Measurements from ENCODE around the gene MAP3K2.

MAP3K2 gene

DNA sequence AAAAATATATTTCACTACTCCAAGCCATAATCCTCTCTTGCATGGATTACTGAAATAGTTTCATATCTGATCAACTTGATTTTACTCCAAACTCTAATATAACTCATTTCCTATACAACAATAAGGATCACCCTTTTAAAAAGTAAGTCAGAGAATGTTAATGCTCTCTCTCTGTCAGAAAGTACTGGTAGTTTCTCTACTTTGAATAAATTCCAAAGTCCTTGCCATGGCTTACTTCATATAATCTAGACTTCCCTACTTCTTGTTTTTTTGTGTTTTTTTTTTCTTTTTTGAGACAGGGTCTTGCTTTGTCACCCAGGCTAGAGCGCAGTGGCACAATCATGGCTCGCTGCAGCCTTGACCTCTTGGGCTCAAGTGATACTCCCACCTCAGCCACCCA lies 36.2 kb downstream of the MAP3K2 start:
- H3K36me3 ChIP-seq (ENCODE audit: control insufficient read depth in 2 of 2, insufficient read depth in 2 of 2, low read length in 2 of 2), result no peaks in the 10 kb centered on the region
- no peaks in the 10 kb centered on the region for H3K4me1 ChIP-seq (ENCODE audit: control insufficient read depth in 2 of 2, insufficient read depth in 2 of 2, low read length in 2 of 2)
- H3K9ac ChIP-seq (ENCODE audit: low read depth in 1 of 2, low read length in 2 of 2), result no peak overlapping the region
- H3K27me3 ChIP-seq (ENCODE audit: control insufficient read depth in 2 of 2, insufficient read depth in 2 of 2, low read length in 2 of 2), result no peaks in the 10 kb centered on the region
- no peak overlapping the region for H3K4me3 ChIP-seq (ENCODE audit: low read length in 2 of 2)
- H3K27ac ChIP-seq (ENCODE audit: low read depth in 2 of 2, low read length in 2 of 2), result no peak overlapping the region
- no peaks in the 10 kb centered on the region for H3K9me3 ChIP-seq (ENCODE audit: control insufficient read depth in 2 of 2, low read length in 2 of 2)

DNA sequence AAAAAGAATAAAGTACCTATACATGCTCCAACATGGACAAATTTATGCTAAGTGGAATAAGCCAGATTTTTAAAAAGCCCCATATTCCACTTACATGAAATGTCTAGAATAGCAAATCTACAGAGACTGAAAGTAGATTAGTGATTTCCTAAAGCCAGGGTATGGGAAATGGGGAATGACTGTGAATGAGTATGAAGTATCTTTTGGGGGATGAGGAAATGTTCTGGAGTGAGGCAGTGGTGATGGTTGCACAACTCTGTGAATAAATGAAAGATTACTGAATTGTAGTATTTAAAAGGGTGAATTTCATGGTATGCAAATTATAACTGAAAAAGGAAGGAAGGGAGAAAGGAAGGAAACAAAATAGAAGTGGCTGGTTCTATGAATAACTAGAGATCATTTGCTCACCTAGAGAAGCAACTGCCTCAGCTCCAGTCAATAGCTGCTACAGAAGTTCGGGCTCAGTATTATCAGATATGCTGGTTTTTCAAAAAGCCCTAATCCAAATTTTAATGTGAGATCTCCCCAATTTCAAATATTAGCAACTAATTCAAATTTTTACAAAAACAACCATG lies 39.3 kb downstream of the MAP3K2 start:
- H3K36me3 ChIP-seq (ENCODE audit: control insufficient read depth in 2 of 2, insufficient read depth in 2 of 2, low read length in 2 of 2), result no peaks in the 10 kb centered on the region
- no peak overlapping the region for H3K9ac ChIP-seq (ENCODE audit: low read depth in 1 of 2, low read length in 2 of 2)

GRCh38 chr2:127347734-127348392 lies 39.9 kb downstream of the MAP3K2 start:
- Histone ChIP-seq H3K27me3 (ENCODE audit: control insufficient read depth in 2 of 2, insufficient read depth in 2 of 2, low read length in 2 of 2) (no peaks in the 10 kb centered on the region), H3K4me3 (ENCODE audit: low read length in 2 of 2) (no peak overlapping the region), H3K9ac (ENCODE audit: low read depth in 1 of 2, low read length in 2 of 2) (no peak overlapping the region), H3K27ac (ENCODE audit: low read depth in 2 of 2, low read length in 2 of 2) (no peak overlapping the region), H3K9me3 (ENCODE audit: control insufficient read depth in 2 of 2, low read length in 2 of 2) (no peaks in the 10 kb centered on the region), H3K36me3 (ENCODE audit: control insufficient read depth in 2 of 2, insufficient read depth in 2 of 2, low read length in 2 of 2) (no peaks in the 10 kb centered on the region), H3K4me1 (ENCODE audit: control insufficient read depth in 2 of 2, insufficient read depth in 2 of 2, low read length in 2 of 2) (no peaks in the 10 kb centered on the region)

More for the DNA sequence above, 39.3 kb downstream of the MAP3K2 start:
- Histone ChIP-seq H3K27me3 (ENCODE audit: control insufficient read depth in 2 of 2, insufficient read depth in 2 of 2, low read length in 2 of 2) (no peaks in the 10 kb centered on the region), H3K4me1 (ENCODE audit: control insufficient read depth in 2 of 2, insufficient read depth in 2 of 2, low read length in 2 of 2) (no peaks in the 10 kb centered on the region), H3K4me3 (ENCODE audit: low read length in 2 of 2) (no peak overlapping the region), H3K9me3 (ENCODE audit: control insufficient read depth in 2 of 2, low read length in 2 of 2) (no peaks in the 10 kb centered on the region), H3K27ac (ENCODE audit: low read depth in 2 of 2, low read length in 2 of 2) (no peak overlapping the region)

DNA sequence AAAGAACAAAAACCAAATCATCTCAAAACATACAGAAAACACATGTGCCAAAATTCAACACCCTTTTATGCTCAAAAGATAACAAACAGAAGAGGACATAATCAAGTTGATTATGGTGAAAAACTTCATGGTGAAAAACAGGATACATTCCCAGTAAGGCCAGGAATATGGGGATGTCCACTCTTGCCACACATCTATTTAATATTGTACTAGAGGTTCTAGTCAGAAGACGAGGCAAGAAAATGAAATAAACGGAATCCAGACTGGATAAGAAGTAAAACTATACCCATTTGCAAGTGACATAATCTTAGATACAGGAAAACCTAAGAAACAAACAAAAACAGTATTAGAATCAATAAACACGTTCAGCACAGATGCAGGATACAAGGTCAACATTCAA lies 40.8 kb downstream of the MAP3K2 start:
- H3K4me1 ChIP-seq (ENCODE audit: control insufficient read depth in 2 of 2, insufficient read depth in 2 of 2, low read length in 2 of 2), result no peaks in the 10 kb centered on the region
- no peak overlapping the region for H3K9ac ChIP-seq (ENCODE audit: low read depth in 1 of 2, low read length in 2 of 2)
- no peak overlapping the region for H3K4me3 ChIP-seq (ENCODE audit: low read length in 2 of 2)
- H3K9me3 ChIP-seq (ENCODE audit: control insufficient read depth in 2 of 2, low read length in 2 of 2), result no peaks in the 10 kb centered on the region
- H3K27ac ChIP-seq (ENCODE audit: low read depth in 2 of 2, low read length in 2 of 2), result no peak overlapping the region
- H3K27me3 ChIP-seq (ENCODE audit: control insufficient read depth in 2 of 2, insufficient read depth in 2 of 2, low read length in 2 of 2), result no peaks in the 10 kb centered on the region
- peaks cover 0 to 5% of the 10 kb centered on the region in 2 donors for H3K36me3 ChIP-seq (ENCODE audit: control insufficient read depth in 2 of 2, insufficient read depth in 2 of 2, low read length in 2 of 2)

- H3K4me3 ChIP-seq (ENCODE audit: low read length in 2 of 2), result no peak overlapping the region
- H3K27me3 ChIP-seq (ENCODE audit: control insufficient read depth in 2 of 2, insufficient read depth in 2 of 2, low read length in 2 of 2), result no peaks in the 10 kb centered on the region
- H3K27ac ChIP-seq (ENCODE audit: low read depth in 2 of 2, low read length in 2 of 2), result no peak overlapping the region
- no peak overlapping the region for H3K9ac ChIP-seq (ENCODE audit: low read depth in 1 of 2, low read length in 2 of 2)
- no peaks in the 10 kb centered on the region for H3K9me3 ChIP-seq (ENCODE audit: control insufficient read depth in 2 of 2, low read length in 2 of 2)
- peaks cover 4 to 12% of the 10 kb centered on the region in 2 donors for H3K36me3 ChIP-seq (ENCODE audit: control insufficient read depth in 2 of 2, insufficient read depth in 2 of 2, low read length in 2 of 2)
- H3K4me1 ChIP-seq (ENCODE audit: control insufficient read depth in 2 of 2, insufficient read depth in 2 of 2, low read length in 2 of 2), result no peaks in the 10 kb centered on the region
These were observed 44.5 kb downstream of the MAP3K2 start for GRCh38 chr2:127343277-127343676.

DNA sequence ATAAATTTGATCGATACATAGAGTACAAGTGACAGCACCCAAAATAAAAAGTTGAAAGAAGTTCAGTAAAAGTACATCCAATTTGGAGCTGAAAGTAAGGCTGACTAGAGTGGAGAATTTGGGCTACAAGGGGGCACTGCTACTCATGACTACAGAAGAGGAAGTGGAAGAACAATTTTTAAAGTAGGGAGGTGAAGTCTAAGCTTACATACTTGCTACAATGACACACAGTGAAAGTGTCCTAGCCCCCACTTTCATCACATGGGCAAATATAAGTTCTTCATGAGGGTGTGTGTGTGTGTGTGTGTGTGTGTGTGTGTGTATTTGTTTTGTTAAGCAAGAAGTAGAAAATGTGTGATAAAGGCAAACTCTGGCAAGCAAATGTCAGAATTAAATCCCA lies 45.7 kb downstream of the MAP3K2 start:
- H3K36me3 ChIP-seq (ENCODE audit: control insufficient read depth in 2 of 2, insufficient read depth in 2 of 2, low read length in 2 of 2), result peaks cover 9 to 12% of the 10 kb centered on the region in 2 donors
- no peak overlapping the region for H3K9ac ChIP-seq (ENCODE audit: low read depth in 1 of 2, low read length in 2 of 2)
- no peak overlapping the region for H3K27ac ChIP-seq (ENCODE audit: low read depth in 2 of 2, low read length in 2 of 2)
- no peaks in the 10 kb centered on the region for H3K9me3 ChIP-seq (ENCODE audit: control insufficient read depth in 2 of 2, low read length in 2 of 2)
- no peaks in the 10 kb centered on the region for H3K4me1 ChIP-seq (ENCODE audit: control insufficient read depth in 2 of 2, insufficient read depth in 2 of 2, low read length in 2 of 2)
- no peaks in the 10 kb centered on the region for H3K27me3 ChIP-seq (ENCODE audit: control insufficient read depth in 2 of 2, insufficient read depth in 2 of 2, low read length in 2 of 2)
- no peak overlapping the region for H3K4me3 ChIP-seq (ENCODE audit: low read length in 2 of 2)

DNA sequence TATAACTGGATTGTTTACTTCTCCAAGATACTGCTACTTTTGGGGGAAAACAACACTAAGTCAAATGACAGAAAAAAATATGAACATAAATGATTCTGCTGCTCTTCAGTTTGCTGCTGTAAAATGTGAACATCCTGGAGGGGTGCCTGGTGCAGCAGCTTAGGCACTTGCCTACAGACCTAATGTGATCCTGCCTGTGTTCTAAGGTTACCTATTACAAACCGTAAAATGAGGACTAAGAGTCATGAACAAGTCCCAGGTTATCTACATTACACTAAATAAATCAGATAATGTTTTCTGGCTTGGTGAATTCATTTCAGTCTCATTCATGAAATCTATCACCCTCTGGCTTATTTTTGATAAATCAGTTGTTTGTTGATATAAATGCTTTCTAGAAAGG lies 55.4 kb downstream of the MAP3K2 start:
- Histone ChIP-seq H3K27ac (ENCODE audit: low read depth in 2 of 2, low read length in 2 of 2) (no peak overlapping the region), H3K4me3 (ENCODE audit: low read length in 2 of 2) (no peak overlapping the region), H3K36me3 (ENCODE audit: control insufficient read depth in 2 of 2, insufficient read depth in 2 of 2, low read length in 2 of 2) (peaks cover 18% of the 10 kb centered on the region in 2 donors), H3K9me3 (ENCODE audit: control insufficient read depth in 2 of 2, low read length in 2 of 2) (no peaks in the 10 kb centered on the region), H3K9ac (ENCODE audit: low read depth in 1 of 2, low read length in 2 of 2) (no peak overlapping the region), H3K27me3 (ENCODE audit: control insufficient read depth in 2 of 2, insufficient read depth in 2 of 2, low read length in 2 of 2) (no peaks in the 10 kb centered on the region), H3K4me1 (ENCODE audit: control insufficient read depth in 2 of 2, insufficient read depth in 2 of 2, low read length in 2 of 2) (no peaks in the 10 kb centered on the region)

- Histone ChIP-seq H3K9me3 (ENCODE audit: control insufficient read depth in 2 of 2, low read length in 2 of 2) (no peaks in the 10 kb centered on the region), H3K36me3 (ENCODE audit: control insufficient read depth in 2 of 2, insufficient read depth in 2 of 2, low read length in 2 of 2) (peaks cover 18 to 22% of the 10 kb centered on the region in 2 donors), H3K9ac (ENCODE audit: low read depth in 1 of 2, low read length in 2 of 2) (no peak overlapping the region), H3K4me1 (ENCODE audit: control insufficient read depth in 2 of 2, insufficient read depth in 2 of 2, low read length in 2 of 2) (no peaks in the 10 kb centered on the region), H3K4me3 (ENCODE audit: low read length in 2 of 2) (no peak overlapping the region), H3K27me3 (ENCODE audit: control insufficient read depth in 2 of 2, insufficient read depth in 2 of 2, low read length in 2 of 2) (no peaks in the 10 kb centered on the region), H3K27ac (ENCODE audit: low read depth in 2 of 2, low read length in 2 of 2) (no peak overlapping the region)
These were observed 57.0 kb downstream of the MAP3K2 start for GRCh38 chr2:127330753-127331152.

- no peaks in the 10 kb centered on the region for H3K4me1 ChIP-seq (ENCODE audit: control insufficient read depth in 2 of 2, insufficient read depth in 2 of 2, low read length in 2 of 2)
- no peak overlapping the region for H3K9ac ChIP-seq (ENCODE audit: low read depth in 1 of 2, low read length in 2 of 2)
- H3K9me3 ChIP-seq (ENCODE audit: control insufficient read depth in 2 of 2, low read length in 2 of 2), result no peaks in the 10 kb centered on the region
- H3K4me3 ChIP-seq (ENCODE audit: low read length in 2 of 2), result no peak overlapping the region
- H3K27me3 ChIP-seq (ENCODE audit: control insufficient read depth in 2 of 2, insufficient read depth in 2 of 2, low read length in 2 of 2), result no peaks in the 10 kb centered on the region
- no peak overlapping the region for H3K27ac ChIP-seq (ENCODE audit: low read depth in 2 of 2, low read length in 2 of 2)
- H3K36me3 ChIP-seq (ENCODE audit: control insufficient read depth in 2 of 2, insufficient read depth in 2 of 2, low read length in 2 of 2), result peaks cover 25 to 34% of the 10 kb centered on the region in 2 donors
These were observed 61.4 kb downstream of the MAP3K2 start for GRCh38 chr2:127326289-127326945.

- no peaks in the 10 kb centered on the region for H3K9me3 ChIP-seq (ENCODE audit: control insufficient read depth in 2 of 2, low read length in 2 of 2)
- H3K4me3 ChIP-seq (ENCODE audit: low read length in 2 of 2), result no peak overlapping the region
- no peaks in the 10 kb centered on the region for H3K4me1 ChIP-seq (ENCODE audit: control insufficient read depth in 2 of 2, insufficient read depth in 2 of 2, low read length in 2 of 2)
- H3K27ac ChIP-seq (ENCODE audit: low read depth in 2 of 2, low read length in 2 of 2), result no peak overlapping the region
- no peaks in the 10 kb centered on the region for H3K27me3 ChIP-seq (ENCODE audit: control insufficient read depth in 2 of 2, insufficient read depth in 2 of 2, low read length in 2 of 2)
- H3K36me3 ChIP-seq (ENCODE audit: control insufficient read depth in 2 of 2, insufficient read depth in 2 of 2, low read length in 2 of 2), result peaks cover 34 to 43% of the 10 kb centered on the region in 2 donors
- H3K9ac ChIP-seq (ENCODE audit: low read depth in 1 of 2, low read length in 2 of 2), result no peak overlapping the region
These were observed 63.1 kb downstream of the MAP3K2 start for GRCh38 chr2:127324635-127325034.

All from mucosa of rectum (tissue), 2 donors.